GM19324 (cell line): Measurements from ENCODE around the gene MAP3K7CL.
"Not testable (repeated sequence)": the region's sequence is repeated elsewhere in the genome, so short reads cannot be mapped to it uniquely, and the experiment has no call there.

Experiments used
- ATAC-seq: cut with Tn5 transposase; IDR thresholded peaks from one replicate; pipeline ENCODE4 v1.9.1; 2021; ENCODE audit warnings: mild to moderate bottlenecking, moderate library complexity; ENCODE audit not compliant: unreplicated experiment, low FRiP score

The MAP3K7CL gene

DNA sequence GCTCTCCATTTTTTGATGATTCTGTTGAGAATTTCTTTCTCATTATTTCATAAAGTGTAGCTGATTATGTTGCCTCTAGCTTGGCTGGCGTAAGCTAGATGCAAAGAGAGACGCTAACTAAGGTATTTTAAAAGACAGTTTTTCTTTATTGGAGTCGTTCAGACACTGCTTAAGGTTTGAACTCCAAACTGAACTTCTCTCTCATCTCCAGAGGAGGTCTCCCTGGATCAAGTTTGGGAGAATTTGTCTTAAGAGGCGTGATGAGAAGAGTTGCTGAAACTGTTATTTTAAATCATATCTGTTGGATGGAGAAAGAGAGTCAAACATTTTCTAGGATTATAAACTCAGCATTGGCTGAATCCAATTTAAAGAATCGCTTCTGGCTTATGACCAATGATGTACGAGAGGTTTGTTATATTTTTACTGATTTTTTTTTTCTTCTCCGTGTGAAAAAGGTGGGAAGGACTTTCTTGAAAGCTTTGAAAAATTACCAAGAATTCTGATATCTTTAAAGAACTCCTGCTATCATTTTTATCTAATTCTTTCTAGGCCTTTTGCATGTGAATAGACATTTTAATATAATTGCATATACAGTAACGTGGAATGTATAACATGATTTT is 34.0 kb downstream of the MAP3K7CL start:
- no peak for ATAC-seq

DNA sequence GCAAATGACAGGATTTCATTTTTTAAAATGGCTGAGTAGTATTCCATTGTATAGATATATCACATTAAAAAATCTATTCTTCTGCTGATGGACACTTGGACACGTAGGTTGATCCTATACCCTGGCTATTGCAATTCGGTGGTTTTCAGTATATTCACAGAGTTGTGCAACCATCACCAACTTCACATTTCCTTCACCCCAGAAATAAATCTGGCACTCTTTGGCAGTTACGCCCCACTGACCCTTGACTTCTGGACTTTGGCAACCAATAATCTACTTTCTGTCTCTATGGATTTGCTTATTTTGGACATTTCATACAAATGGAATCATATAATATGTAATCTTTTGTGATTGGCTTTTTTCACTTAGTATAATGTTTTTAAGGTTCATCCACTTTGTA is 35.9 kb downstream of the MAP3K7CL start:
- no peak for ATAC-seq

DNA sequence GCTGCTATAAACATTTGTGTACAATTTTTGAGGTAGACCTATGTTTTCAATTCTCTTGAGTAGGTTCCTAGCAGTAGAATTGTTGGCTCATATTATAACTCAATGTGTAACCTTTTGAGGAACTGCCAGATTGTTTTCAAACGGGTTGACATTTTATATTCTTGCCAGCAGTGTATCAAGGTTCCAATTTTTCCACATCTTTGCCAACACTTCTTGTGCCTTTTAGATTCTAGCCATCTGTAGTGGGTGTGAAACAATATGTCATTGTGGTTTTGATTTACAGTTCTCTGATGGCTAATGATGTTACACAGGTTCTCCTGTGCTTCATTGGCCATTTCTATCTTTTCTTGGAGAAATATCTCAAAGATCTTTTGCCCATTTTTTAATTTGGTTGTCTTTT is 36.4 kb downstream of the MAP3K7CL start:
- no peak for ATAC-seq

DNA sequence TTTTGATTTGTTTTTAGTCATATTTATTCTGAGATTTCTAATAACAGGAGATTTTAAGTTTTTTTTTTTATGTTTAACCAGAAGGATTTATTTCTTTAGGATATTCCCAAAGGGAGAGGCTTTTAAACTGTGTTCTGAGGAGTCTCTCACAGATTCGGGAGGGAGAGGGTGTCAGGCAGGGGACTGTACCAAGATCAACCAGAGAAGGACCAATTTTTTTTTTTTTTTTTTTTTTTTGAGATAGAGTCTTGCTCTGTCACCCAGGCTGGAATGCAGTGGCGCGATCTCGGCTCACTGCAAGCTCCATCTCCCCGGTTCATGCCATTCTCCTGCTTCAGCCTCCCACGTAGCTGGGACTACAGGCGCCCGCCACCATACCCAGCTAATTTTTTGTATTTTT is 37.0 kb downstream of the MAP3K7CL start:
- not testable (repeated sequence) for ATAC-seq

DNA sequence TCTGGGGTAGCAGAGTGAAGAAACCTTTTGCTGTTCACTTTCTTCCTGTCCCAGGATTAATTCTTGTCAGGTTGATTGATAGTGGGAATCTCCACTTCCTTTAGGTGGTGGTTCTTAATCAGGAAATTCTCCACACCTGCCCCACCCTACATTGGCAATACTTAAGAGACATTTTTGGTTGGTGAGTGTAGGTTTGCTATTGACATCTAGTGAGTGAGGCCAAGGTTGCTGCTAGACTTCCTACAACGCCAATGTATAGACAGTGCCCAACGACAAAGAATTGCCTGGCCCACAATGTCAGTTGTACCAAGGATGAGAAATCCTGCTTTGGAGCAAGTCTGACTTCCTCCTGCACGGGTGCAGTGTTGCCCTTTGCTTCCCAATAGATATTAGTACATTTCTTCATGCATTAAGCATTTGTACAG is 38.5 kb downstream of the MAP3K7CL start:
- no peak for ATAC-seq

DNA sequence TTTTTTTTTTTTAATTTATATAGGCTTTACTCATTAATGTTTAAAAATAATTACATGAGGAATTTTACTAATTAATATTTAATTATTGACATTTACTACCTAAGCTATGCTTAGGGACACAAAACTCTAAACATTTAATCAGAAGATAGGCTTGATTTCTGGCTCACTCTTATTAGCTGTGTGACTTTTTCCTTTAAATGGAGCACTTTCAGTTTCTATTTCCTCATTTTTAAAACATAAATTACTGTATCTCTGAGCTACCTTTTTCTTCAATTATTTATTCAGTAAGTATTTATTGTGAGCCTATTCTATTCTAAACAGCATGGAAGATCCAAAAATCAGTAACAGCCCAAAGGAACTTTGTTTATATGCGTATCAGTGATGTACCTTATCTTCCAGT is 40.5 kb downstream of the MAP3K7CL start:
- ATAC-seq: no peak

DNA sequence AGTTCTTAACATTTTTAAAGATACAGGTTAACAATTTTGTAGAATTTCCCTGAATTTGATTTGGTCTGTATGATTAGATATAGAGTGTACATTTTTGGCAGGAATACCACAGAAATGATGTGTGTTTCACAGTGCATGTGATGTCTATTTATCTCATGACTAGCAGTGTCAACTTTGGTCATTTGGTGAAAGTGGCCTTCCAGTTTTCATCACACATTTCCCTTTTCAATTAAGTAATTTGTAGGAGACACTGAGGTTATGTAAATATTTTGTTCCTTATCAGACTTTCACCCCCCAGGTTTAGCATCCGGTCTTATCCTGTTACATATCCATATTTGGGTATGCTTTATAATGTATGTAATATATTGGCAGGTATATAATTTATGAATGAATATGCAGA is 41.8 kb downstream of the MAP3K7CL start:
- ATAC-seq: no peak

DNA sequence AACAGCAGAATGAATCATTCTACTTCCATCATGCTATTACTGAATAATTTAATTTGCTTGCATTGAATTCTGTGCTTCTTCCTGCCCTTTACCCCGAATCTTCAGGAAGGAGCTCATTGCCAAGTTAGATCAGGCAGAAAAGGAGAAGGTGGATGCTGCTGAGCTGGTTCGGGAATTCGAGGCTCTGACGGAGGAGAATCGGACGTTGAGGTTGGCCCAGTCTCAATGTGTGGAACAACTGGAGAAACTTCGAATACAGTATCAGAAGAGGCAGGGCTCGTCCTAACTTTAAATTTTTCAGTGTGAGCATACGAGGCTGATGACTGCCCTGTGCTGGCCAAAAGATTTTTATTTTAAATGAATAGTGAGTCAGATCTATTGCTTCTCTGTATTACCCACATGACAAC is 44.2 kb downstream of the MAP3K7CL start:
- ATAC-seq: no peak

DNA sequence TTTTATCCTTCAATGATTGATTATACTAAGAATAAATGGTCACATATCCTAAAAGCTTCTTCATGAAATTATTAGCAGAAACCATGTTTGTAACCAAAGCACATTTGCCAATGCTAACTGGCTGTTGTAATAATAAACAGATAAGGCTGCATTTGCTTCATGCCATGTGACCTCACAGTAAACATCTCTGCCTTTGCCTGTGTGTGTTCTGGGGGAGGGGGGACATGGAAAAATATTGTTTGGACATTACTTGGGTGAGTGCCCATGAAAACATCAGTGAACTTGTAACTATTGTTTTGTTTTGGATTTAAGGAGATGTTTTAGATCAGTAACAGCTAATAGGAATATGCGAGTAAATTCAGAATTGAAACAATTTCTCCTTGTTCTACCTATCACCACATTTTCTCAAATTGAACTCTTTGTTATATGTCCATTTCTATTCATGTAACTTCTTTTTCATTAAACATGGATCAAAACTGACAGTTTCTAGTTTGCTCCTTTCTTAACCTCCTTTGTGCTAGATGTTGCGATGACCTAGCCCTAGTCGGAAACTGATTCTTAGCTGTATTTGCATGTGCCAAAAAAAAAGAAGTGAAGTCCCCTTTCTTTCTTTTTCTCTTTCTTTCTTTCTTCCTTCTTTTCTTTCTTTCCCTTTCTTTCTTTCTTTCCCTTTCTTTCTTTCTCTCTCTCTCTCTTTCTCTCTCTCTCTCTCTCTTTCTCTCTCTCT is 45.1 kb downstream of the MAP3K7CL start:
- ATAC-seq: no peak

DNA sequence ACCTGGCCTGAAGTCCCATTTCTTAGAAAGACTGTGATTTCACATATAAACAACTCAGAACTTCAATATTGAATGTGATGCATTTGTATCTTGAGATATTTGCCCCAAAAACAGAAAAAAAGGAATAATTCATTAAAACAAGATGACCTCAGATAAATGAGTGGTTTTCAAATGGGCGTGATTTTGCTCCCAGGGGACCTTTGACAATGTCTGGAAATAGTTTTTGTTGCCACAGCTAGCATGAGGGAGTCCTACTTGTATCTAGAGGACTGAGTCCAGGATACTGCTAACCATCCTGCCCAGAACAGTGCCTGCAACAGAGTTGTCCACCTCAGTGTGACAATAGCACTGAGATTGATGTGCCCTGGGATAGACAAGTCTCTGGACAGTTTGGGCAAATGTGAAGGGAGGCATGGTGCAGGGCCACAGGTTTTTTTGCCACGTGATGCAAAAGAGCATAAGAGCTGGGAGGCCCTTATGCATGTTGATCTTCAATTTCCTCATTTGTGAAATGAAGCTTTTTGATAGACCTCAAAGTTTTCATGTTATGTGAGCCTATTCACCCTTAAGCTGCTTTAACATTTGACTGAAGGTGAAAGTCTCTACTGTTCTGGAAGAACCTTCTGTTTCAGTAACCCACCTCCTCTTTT is 46.2 kb downstream of the MAP3K7CL start:
- ATAC-seq: no peak

DNA sequence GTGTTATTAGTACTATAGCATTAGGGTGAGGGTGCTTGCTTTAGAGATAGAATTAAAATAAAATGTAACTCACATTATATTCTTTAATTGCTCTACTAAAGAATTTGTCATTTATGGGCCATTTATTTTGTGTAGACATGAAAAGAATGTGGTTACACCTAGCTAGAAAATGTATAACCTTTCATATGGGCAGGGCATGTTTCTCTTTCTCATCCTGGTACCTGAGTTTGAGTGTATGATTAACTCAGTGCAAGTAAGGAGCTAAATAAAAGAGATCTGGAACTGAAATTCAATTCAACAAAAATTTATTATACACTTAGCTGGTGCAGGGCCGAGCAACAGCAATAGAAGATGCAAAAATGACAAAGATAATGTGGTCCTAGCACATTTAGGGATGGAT is 47.4 kb downstream of the MAP3K7CL start:
- ATAC-seq: no peak

DNA sequence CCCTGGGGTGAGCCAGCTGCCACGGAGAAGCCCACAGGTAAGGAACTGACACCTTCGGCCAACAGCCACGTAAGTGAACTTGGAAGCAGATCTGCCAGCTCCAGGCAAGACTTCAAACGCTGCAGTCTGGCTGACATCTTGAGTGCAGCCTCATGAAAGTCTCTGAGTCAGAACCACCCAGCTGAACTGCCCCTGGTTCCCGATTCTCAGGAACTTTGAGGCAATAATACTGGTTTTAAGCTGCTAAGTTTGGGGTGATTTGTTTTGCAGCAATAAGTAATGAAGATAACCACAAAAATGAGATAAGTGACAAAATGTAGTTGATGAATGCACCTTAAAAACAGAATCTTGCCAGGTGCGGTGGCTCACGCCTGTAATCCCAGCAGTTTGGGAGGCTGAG is 48.5 kb downstream of the MAP3K7CL start:
- ATAC-seq: no peak

DNA sequence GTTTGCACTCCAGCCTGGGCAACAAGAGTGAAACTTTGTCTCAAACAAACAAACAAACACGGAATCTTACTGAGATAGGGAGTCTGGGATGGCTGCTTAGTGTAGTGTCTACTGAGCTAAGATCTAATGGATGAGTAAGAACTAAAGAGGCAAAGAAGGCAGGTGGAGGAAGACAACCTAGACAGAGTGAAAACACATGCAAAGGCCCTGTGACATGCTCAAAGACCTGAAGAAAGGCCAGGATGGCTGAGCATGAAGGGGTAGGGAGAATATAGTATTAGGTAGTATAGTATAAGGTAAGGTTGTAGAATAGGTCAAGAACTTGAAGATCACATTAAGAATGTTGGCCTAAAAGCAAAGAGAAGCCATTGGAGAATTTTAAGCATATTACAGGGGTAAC is 49.1 kb downstream of the MAP3K7CL start:
- ATAC-seq: no peak

DNA sequence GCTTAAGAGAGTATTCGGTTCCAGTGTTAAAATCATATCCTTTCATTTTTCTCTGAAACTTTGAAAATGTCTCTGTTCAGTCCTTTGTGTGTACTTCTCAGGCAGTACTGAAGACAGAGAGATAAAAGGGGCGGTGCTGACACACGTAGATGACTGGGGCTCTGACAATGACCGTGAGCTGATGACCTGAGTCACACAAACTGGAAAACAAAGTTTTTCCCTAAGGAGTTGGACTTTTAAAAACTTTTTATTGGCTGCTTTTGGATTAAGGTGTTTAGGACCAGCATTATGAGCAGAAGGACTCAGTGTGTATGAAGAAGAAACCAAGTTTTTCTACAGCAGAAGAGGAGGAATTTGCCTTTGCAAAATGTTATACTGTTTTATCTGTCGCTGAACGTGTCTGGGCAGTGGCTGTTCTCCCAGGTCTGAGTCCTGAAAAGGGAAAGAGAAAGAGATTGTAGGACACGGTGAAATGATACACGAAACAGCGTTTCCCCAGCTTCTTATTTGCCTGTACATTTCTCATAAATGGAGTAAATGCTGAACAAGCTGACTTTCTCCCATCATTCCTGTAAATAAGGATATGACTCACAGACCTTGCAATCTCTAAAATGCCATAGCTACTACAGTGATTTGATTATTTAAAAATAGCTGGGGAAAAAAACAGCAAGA is 51.5 kb downstream of the MAP3K7CL start:
- peak; percentile 54 for ATAC-seq

DNA sequence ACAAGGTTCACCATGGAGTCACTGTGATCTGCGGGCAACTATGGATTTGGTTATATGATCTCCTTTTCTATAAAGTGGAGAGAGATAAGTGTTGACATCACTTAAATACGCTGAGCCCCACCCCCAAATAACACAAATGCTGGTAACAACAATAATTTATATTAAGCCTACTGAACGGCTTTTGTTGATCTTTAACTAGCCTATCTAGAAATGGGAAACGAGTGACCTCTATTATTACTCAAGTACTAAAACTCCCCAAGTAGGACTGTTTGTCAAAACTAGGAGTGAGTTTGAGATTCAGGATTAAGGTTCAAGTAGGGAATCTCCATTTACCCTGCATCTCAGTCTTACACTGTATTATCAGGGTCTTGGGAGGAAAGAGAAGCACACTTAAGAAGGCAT is 52.2 kb downstream of the MAP3K7CL start:
- no peak for ATAC-seq

DNA sequence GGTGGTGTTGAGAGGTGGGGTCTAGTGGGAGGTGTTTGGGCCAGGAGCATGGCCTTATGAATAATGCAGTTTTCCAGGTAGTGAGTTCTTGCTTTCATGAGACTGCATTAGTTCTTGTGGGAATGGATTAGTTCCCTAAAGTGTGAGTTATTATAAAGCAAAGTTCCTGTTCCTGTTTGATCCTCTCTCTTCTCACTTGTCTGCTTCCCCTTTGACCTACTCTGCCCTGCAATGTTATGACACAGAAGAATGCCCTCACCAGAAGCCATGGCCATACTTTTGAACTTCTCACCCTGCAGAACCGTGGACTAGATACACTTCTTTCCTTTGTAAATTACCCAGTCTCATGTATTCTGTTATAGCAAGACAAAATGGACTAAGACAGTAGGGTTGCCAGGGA is 53.6 kb downstream of the MAP3K7CL start:
- no peak for ATAC-seq

DNA sequence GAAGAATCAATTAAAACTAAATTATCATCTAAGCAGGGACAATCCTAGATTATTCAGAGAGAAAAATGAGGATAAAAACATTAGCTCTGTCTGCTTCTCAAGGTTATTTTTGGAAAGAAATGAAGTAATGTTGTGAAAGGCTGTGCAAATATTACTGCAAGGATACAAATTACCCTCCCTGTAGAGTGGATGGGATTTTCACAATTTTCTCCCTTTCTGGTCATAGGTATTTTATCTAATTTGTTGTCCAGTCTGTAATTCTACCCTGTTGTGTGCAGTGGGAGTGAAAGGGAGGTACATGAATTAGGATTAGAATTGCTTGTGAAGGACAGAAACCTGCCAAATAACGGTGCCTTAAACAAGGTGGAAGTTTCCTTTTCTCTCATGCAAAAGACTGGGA is 54.7 kb downstream of the MAP3K7CL start:
- ATAC-seq: no peak

DNA sequence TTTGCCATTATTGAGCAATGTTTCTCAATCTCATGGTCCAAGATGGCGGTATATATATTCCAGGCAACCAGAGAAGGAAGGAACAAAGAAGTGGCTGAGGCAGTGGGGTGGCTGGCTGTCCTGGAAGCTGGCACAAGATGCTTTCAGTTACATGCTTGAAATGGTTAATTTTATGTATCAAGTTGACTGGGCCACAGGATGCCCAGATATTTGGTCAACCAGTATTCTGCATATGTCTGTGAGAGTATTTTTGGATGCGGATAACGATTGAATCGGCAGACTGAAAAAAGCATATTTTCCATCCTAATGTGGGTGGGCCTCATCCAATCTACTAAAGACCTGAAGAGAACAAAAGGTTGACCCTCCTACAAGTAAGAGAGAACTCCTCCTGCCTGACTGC is 55.2 kb downstream of the MAP3K7CL start:
- ATAC-seq: no peak

DNA sequence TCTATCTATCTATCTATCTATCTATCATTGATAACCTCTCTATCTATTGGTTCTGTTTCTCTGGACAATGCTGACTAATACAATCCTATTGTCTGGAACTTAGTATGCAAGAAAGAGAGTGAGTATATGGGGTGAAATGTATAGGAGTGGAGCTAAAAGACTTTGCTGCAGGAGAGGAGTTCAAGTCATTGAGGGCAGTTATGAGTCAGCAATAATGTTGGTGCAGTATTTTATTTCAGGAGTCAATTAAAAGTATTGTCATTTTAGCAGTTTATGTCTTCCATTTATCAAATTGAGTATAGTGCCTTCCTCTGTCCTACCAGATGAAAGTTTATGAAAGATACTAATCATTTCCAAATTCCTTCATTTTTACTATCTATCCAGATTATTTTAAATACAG is 55.8 kb downstream of the MAP3K7CL start:
- no peak for ATAC-seq

DNA sequence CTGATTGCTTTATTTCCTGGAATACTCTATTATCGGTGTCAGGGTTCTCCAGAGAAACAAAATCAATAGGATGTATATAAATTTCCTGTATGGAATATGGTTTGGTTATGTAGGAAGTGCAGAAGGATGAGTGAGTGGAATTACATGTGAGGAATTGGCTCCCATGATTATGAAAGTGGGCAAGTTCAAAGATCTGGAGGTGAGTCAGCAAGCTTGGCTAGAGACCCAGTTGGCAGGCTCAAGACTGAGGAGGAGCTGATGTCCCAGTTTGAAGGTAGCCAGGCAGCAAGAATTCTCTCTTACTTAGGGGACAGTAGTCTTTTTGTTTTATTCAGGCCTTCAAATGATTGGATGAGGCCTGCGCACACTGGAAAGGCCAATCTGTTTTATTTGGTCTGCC is 57.5 kb downstream of the MAP3K7CL start:
- no peak for ATAC-seq

DNA sequence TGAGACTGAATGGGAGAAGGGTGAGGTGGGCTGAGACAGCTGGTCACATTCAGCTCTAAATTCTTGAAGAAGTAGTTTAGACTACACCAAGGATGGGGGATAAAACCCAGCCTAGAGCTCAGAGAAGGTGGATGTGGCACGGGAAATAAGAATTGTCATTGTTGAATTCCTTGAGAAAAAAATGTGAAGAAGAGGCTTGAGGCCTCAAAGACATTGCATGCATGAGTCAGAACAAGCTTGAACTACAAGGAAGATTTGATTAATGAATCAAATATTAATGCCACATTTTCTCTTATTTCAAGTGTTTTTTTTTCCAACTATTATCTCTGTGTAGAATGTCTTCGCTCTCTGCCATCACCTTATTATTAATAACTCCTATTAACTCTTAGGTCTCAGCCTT is 58.9 kb downstream of the MAP3K7CL start:
- ATAC-seq: no peak
